ENCODE data around the gene GGCX. TPM values are rescaled to one million over a fixed set of nuclear protein-coding genes. Genes with fewer than 3 reads are reported as not detected.

Gene GGCX
- total and polyA plus RNA-seq, 2 of the 13 experiments (the other 11 are each of a cell fraction or from before 2014, with no cell fraction given) = 72.5 to 103 TPM

GRCh38 chr2:85539361-85540132, 21.7 kb downstream of the GGCX start (continued):
- TF ChIP-seq ZFY (CRISPR knock-in tag; IDR thresholded peaks at IDR 0.05) (peak; percentile 56), SOX5 (CRISPR knock-in tag; IDR thresholded peaks at IDR 0.05; ENCODE audit: borderline replicate concordance) (no peak), KAT7 (CRISPR knock-in tag; IDR thresholded peaks at IDR 0.05; ENCODE audit: borderline replicate concordance) (no peak), MAX (IDR thresholded peaks at IDR 0.05) (peak; percentile 99), ZNF354B (CRISPR knock-in tag; IDR thresholded peaks at IDR 0.05) (no peak), ZNF672 (CRISPR knock-in tag; IDR thresholded peaks at IDR 0.05) (peak; percentile 47; the same call in 1 of the 2 replicates), ZXDC (CRISPR knock-in tag; IDR thresholded peaks at IDR 0.05) (peak; percentile 39; the same call in 1 of the 2 replicates), RXRB (CRISPR knock-in tag; IDR thresholded peaks at IDR 0.05; ENCODE audit: borderline replicate concordance) (0 out of 2 replicates have a peak, but pooled peaks have one; percentile 22), ZBTB44 (CRISPR knock-in tag; IDR thresholded peaks at IDR 0.05) (0 out of 2 replicates have a peak, but pooled peaks have one; percentile 41), ZSCAN9 (CRISPR knock-in tag; IDR thresholded peaks at IDR 0.05; ENCODE audit: borderline replicate concordance) (no peak), THAP11 (CRISPR knock-in tag; IDR thresholded peaks at IDR 0.05) (peak; percentile 34; the same call in 1 of the 2 replicates), NFE2L2 (IDR thresholded peaks at IDR 0.05; ENCODE audit: low read length) (no peak), ZNF782 (CRISPR knock-in tag; IDR thresholded peaks at IDR 0.05; ENCODE audit: borderline replicate concordance) (no peak; the same call in none of the 2 replicates), MLX (CRISPR knock-in tag; IDR thresholded peaks at IDR 0.05) (peak; percentile 87), ZNF652 (CRISPR knock-in tag; IDR thresholded peaks at IDR 0.05; ENCODE audit: borderline replicate concordance, low read depth) (peak; percentile 90), ZNF577 (CRISPR knock-in tag; IDR thresholded peaks at IDR 0.05; ENCODE audit: borderline replicate concordance, low read depth) (no peak), TRAFD1 (CRISPR knock-in tag; IDR thresholded peaks at IDR 0.05; ENCODE audit: borderline replicate concordance) (0 out of 2 replicates have a peak, but pooled peaks have one; percentile 8), ZNF619 (CRISPR knock-in tag; IDR thresholded peaks at IDR 0.05) (no peak; the same call in 1 of the 2 replicates), ELF4 (CRISPR knock-in tag; IDR thresholded peaks at IDR 0.05; ENCODE audit: borderline replicate concordance) (no peak)

All from HepG2 (cell line).